SK-N-MC (cell line): ENCODE data around the gene LRMDA.

Source experiments
- EZH2 ChIP-seq: fragments of 200-600 bp; sonication (generic); IDR thresholded peaks from one replicate; pipeline ENCODE4 v1.6.1; 2017; ENCODE audit warnings: antibody characterized with exemption
- POLR2AphosphoS5 ChIP-seq: IDR thresholded peaks from 2 replicates; pipeline ENCODE4 v1.6.1; 2012; ENCODE audit warnings: mild to moderate bottlenecking, low read depth, low read length, borderline replicate concordance

- TF ChIP-seq POLR2AphosphoS5 (no peak), EZH2 (no peak)
Measured at GRCh38 chr10:75995041-75995430, 563.6 kb downstream of the LRMDA start.
